Osteoblast (primary cell): ENCODE data around the gene SUSD3. TPM values are rescaled to one million over a fixed set of nuclear protein-coding genes. Genes with fewer than 3 reads are reported as not detected.

ENCODE experiments used
- DNase-seq: peaks from one replicate; pipeline ENCODE4 v3.0.0; 2011; ENCODE audit warnings: low spot score, mixed read lengths; ENCODE audit not compliant: insufficient read length; ENCODE audit errors: missing footprints
- H2AFZ ChIP-seq: 2 replicates; pipeline ENCODE4 v1.6.0; 2011; ENCODE audit warnings: mild to moderate bottlenecking, low read length
- H3K27ac ChIP-seq: 2 replicates; pipeline ENCODE4 v1.5.1; 2011; ENCODE audit warnings: mild to moderate bottlenecking, low read depth, low read length, moderate library complexity
- H3K27me3 ChIP-seq: 2 replicates; pipeline ENCODE4 v1.6.0; 2012; ENCODE audit warnings: mild to moderate bottlenecking, control low read depth, inconsistent platforms, low read length, moderate library complexity; ENCODE audit not compliant: insufficient read depth
- H3K36me3 ChIP-seq: 2 replicates; pipeline ENCODE4 v1.5.1; 2011; ENCODE audit warnings: mild to moderate bottlenecking, low read length, control low read depth, moderate library complexity; ENCODE audit not compliant: insufficient read depth
- H3K4me1 ChIP-seq: 2 replicates; pipeline ENCODE4 v1.5.1; 2011; ENCODE audit warnings: mild to moderate bottlenecking, low read length, control low read depth, moderate library complexity; ENCODE audit not compliant: insufficient read depth
- H3K4me2 ChIP-seq: 2 replicates; pipeline ENCODE4 v1.6.0; 2011; ENCODE audit warnings: mild to moderate bottlenecking, low read length; ENCODE audit not compliant: insufficient read depth
- H3K4me3 ChIP-seq: fragments of 200-600 bp; sonication (generic); 3 replicates; pipeline ENCODE4 v1.5.1; 2012; ENCODE audit warnings: mild to moderate bottlenecking, low read length, inconsistent platforms; ENCODE audit not compliant: insufficient read depth
- H3K79me2 ChIP-seq: 2 replicates; pipeline ENCODE4 v1.6.0; 2012; ENCODE audit warnings: mild to moderate bottlenecking, low read length, control low read depth, inconsistent platforms; ENCODE audit not compliant: insufficient read depth
- H3K9me3 ChIP-seq: 2 replicates; pipeline ENCODE4 v1.5.1; 2011; ENCODE audit warnings: low read depth, low read length, control low read depth
- H4K20me1 ChIP-seq: 2 replicates; pipeline ENCODE4 v1.6.0; 2012; ENCODE audit warnings: mild to moderate bottlenecking, low read length, control low read depth; ENCODE audit not compliant: insufficient read depth
- total RNA-seq: library from RNA; depleted of rRNA; stranded (reverse); fragments of >200 nt; gene quantifications from 2 replicates; pipeline ENCODE4 v1.2.3, GENCODE V29; 2012
- TF ChIP-seq, protein P1 (sequence below): IDR thresholded peaks from 2 replicates; pipeline ENCODE4 v1.5.1; 2011; ENCODE audit warnings: mild to moderate bottlenecking, low read depth, low read length, moderate library complexity; ENCODE audit errors: extremely low read depth

SUSD3 gene
- total RNA-seq, 1 donor, result 0.36 TPM

DNA sequence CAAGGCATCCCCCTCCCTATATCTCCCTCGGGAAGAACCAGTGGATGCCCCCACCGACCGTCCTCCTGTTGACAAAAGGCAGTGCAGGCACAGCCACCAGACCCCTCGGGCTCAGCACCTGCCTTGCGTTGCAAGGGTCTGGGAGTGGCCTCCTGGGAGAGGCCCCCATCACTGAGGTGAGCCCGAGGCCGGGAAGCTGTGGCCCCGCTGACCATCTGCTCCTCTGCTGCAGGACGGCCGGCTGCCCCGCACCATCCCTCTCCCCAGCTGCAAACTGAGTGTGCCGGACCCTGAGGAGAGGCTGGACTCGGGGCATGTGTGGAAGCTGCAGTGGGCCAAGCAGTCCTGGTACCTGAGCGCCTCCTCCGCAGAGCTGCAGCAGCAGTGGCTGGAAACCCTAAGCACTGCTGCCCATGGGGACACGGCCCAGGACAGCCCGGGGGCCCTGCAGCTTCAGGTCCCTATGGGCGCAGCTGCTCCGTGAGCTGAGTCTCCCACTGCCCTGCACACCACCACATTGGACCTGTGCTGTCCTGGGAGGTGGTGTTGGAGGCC is 23.3 kb upstream of the SUSD3 start:
- Histone ChIP-seq H3K9me3 (no peaks in the 10 kb centered on the region), H3K4me1 (no peaks in the 10 kb centered on the region), H3K4me3 (no peak overlapping the region), H2AFZ (no peak overlapping the region), H3K27me3 (no peaks in the 10 kb centered on the region), H3K79me2 (no peaks in the 10 kb centered on the region), H3K27ac (no peak overlapping the region), H3K36me3 (no peaks in the 10 kb centered on the region), H4K20me1 (no peaks in the 10 kb centered on the region), H3K4me2 (no peak overlapping the region)
- peak; percentile 72 for DNase-seq
- TF ChIP-seq, protein P1, sequence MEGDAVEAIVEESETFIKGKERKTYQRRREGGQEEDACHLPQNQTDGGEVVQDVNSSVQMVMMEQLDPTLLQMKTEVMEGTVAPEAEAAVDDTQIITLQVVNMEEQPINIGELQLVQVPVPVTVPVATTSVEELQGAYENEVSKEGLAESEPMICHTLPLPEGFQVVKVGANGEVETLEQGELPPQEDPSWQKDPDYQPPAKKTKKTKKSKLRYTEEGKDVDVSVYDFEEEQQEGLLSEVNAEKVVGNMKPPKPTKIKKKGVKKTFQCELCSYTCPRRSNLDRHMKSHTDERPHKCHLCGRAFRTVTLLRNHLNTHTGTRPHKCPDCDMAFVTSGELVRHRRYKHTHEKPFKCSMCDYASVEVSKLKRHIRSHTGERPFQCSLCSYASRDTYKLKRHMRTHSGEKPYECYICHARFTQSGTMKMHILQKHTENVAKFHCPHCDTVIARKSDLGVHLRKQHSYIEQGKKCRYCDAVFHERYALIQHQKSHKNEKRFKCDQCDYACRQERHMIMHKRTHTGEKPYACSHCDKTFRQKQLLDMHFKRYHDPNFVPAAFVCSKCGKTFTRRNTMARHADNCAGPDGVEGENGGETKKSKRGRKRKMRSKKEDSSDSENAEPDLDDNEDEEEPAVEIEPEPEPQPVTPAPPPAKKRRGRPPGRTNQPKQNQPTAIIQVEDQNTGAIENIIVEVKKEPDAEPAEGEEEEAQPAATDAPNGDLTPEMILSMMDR, result no peak

DNA sequence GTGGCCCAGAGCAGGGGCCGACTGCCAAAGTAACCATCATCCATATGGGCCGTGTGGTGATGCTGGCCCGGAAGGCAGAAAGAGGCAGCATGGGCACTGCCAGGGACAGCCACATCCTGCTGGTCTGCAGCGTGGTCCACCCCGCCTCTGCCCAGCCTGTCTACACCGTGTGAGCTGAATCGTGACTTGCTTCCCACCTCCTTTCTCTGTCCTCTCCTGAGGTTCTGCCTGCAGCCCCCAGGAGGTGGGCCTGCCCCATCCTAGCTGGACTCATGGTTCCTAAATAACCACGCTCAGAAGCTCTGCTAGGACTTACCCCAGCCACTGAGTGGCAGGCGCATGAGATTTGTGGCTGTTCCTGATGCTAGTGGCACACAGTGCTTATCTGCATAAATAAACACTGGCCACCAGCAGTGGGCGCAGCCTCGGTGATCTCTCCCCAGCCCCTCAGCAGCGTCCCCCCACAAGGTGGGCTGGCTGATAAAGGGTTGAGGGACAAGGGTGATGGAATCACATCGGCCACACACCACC is 22.6 kb upstream of the SUSD3 start:
- Histone ChIP-seq H2AFZ (no peak overlapping the region), H3K9me3 (no peaks in the 10 kb centered on the region), H3K4me3 (no peak overlapping the region), H3K79me2 (no peaks in the 10 kb centered on the region), H3K27me3 (no peaks in the 10 kb centered on the region), H3K4me2 (no peak overlapping the region), H4K20me1 (no peaks in the 10 kb centered on the region), H3K36me3 (no peaks in the 10 kb centered on the region), H3K27ac (no peak overlapping the region), H3K4me1 (no peaks in the 10 kb centered on the region)
- TF ChIP-seq, protein P1, result no peak
- peak; percentile 83 for DNase-seq

DNA sequence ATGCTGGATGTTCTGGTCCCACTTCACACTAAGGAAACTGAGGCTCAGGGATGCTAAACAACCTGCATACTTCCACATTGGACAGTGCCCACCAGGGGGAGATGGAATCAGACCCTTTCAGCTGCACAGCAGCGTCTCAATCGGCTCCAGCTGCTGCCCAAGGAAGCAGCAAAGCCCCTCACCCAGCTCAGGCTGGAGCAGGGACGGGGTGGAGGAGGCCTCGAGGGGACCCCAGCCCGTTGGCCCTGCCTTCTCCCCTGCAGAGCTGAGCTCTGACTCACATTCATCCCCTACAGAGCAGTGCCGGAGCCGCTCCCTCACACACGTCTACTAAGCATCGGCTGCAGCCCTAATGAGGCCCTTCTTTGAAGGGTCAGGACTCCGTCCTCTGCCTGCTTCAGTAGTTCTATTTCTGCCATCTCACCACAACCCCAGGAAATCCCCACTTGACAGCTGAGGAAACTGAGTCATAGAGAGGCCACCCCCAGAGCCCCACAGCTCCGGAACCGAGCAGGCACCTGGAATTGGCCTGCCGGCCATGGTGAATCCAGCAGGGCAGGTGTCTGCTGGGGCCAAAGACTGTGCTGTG is 21.5 kb upstream of the SUSD3 start:
- DNase-seq, result peak; percentile 82
- H3K36me3 ChIP-seq, result no peaks in the 10 kb centered on the region
- no peak overlapping the region for H2AFZ ChIP-seq
- H3K4me3 ChIP-seq, result no peak overlapping the region
- no peaks in the 10 kb centered on the region for H3K4me1 ChIP-seq
- H3K27ac ChIP-seq, result no peak overlapping the region
- no peaks in the 10 kb centered on the region for H3K79me2 ChIP-seq
- H4K20me1 ChIP-seq, result no peaks in the 10 kb centered on the region
- no peak overlapping the region for H3K4me2 ChIP-seq
- no peaks in the 10 kb centered on the region for H3K27me3 ChIP-seq
- H3K9me3 ChIP-seq, result no peaks in the 10 kb centered on the region
- TF ChIP-seq, protein P1, result no peak

DNA sequence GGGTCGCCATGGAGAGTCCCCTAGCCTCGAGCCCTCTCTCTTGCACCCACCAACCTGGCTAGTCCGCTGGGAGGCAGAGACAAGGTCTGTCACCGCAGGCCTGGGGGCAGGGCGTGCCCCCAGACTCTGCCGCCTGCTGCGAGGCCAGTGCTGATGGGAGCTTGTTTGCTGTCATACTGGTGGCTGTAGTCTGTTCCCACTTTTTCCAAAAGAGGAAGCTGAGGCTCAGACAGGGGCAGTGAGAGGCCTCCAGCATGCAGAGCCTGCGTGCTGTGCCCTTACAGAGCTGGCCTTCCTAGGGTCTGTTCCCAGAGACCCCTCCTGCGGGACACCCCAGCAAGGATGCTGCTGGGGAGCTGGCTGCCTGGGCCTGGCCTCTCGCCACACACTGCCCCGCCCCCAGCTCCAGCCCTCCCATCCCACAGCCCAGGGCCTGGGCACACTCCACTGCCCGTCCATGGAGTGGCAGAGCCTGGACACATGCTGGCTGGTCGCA is 21.0 kb upstream of the SUSD3 start:
- no peak overlapping the region for H3K4me3 ChIP-seq
- H3K27me3 ChIP-seq, result no peaks in the 10 kb centered on the region
- H3K9me3 ChIP-seq, result no peaks in the 10 kb centered on the region
- no peak overlapping the region for H3K4me2 ChIP-seq
- no peaks in the 10 kb centered on the region for H3K79me2 ChIP-seq
- peak; percentile 56 for DNase-seq
- H3K4me1 ChIP-seq, result no peaks in the 10 kb centered on the region
- no peak overlapping the region for H2AFZ ChIP-seq
- TF ChIP-seq, protein P1, result no peak
- no peaks in the 10 kb centered on the region for H3K36me3 ChIP-seq
- no peaks in the 10 kb centered on the region for H4K20me1 ChIP-seq
- H3K27ac ChIP-seq, result no peak overlapping the region
